ENCODE measurements around the gene AMZ2. TPM values are rescaled to one million over a fixed set of nuclear protein-coding genes. Genes with fewer than 3 reads are reported as not detected.

AMZ2 gene
- total RNA-seq, 4 donors from 2014 or later, result 32.7 to 45.6 (median 32.8) TPM; not detected in 1

DNA sequence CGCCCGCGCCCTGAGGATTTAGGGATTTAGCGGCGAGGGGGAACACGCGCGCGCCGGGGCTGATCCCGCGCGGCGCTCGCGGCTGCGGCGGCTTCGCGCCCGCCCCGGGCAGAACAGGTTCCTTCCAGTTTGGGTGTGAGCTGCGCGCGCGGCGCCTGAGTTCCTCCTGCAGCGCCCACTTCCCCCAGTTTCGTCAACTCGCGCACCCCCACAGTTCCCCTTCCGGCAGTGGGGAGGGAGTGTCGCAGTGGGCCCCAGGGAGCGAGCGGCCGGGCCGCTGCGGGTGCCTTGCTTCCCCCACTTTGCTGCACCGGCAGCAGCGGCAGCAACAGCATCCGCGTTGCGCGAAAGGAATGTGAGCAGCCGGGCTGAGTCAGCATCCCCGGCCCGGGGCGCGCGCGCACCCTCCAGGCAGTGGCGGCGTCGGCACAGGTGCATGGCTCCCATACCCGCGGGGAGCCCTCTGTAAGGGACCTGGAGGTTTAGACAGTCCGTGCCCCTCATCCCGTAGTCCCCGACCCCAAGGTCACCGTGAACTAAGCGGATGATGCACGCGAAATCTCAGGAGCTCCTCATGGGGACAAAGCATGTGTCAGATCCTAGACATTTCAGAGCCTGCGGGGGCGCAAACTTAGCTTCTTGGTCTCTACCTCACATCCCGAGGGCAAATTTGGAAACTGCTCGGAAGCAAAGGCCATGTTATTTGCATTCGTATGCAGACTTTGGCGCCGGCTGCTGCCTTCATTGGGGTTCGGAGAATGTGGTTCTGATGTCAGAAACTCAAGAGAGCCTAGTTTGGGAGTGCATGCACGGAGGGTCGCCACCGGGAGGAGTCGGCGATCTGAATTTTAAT is 44.2 kb downstream of the AMZ2 start:
- Histone ChIP-seq H3K4me1 (peaks cover 0 to 28% (median 23%) of the 10 kb centered on the region in 4 donors), H3K9me3 (no peaks in the 10 kb centered on the region), H3K4me3 (peak overlapping the region; percentile 29 to 57 (median 44)), H3K27ac (peak overlapping the region; percentile 71 to 81 (median 75)), H3K27me3 (peaks cover 80% of the 10 kb centered on the region), H3K36me3 (no peaks in the 10 kb centered on the region)
- WGBS, 2 donors (ENCODE audit: low coverage in 1 of 2), result 1% methylated on average over 36 of the region's 76 CpGs; no CpG with 5 or more reads in 1 of the 2 donors
- intact Hi-C loops (cut with DNase I; ENCODE audit: low total_unique reads), result no loop called here
- DNase-seq, result peak; percentile 84
- TF ChIP-seq EP300 (IDR thresholded peaks at IDR 0.05; ENCODE audit: low read depth), result no peak
- TF ChIP-seq POLR2A (IDR thresholded peaks at IDR 0.05), result peak; percentile 63
- TF ChIP-seq POLR2AphosphoS5 (IDR thresholded peaks at IDR 0.05), result peak in 2 of 3 donors; percentile 54 to 71
- TF ChIP-seq, protein P1, sequence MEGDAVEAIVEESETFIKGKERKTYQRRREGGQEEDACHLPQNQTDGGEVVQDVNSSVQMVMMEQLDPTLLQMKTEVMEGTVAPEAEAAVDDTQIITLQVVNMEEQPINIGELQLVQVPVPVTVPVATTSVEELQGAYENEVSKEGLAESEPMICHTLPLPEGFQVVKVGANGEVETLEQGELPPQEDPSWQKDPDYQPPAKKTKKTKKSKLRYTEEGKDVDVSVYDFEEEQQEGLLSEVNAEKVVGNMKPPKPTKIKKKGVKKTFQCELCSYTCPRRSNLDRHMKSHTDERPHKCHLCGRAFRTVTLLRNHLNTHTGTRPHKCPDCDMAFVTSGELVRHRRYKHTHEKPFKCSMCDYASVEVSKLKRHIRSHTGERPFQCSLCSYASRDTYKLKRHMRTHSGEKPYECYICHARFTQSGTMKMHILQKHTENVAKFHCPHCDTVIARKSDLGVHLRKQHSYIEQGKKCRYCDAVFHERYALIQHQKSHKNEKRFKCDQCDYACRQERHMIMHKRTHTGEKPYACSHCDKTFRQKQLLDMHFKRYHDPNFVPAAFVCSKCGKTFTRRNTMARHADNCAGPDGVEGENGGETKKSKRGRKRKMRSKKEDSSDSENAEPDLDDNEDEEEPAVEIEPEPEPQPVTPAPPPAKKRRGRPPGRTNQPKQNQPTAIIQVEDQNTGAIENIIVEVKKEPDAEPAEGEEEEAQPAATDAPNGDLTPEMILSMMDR (IDR thresholded peaks at IDR 0.05), result no peak
- in situ Hi-C loops (cut with MboI; ENCODE audit: low pct_ligation_motif_present in 1 of 4, low pct_unique_long_range_greater_than_20kb in 1 of 4, low sequenced_read_pairs in 3 of 4), result no loop called here

DNA sequence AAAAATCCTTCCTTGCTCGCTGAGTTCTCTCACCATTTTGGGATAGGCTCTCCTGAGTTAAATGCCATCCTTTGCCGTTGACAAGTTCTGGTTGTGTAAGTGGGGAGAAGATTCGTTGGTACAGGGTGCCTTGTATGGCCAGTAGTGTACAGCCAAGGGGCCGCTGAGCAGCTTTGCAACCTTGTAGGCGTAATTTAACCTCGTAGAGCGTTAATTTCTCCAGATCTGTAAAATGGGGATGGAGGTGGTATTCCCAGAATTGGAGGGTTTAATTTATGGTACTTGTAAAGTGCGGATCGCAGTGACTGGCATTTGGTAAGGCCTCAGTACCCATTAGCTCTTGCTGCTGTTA is 44.8 kb downstream of the AMZ2 start:
- Histone ChIP-seq H3K4me1 (peaks cover 0 to 28% (median 23%) of the 10 kb centered on the region in 4 donors), H3K27ac (peak overlapping the region in 3 of 4 donors; percentile 71 to 77 (median 73)), H3K27me3 (peaks cover 80% of the 10 kb centered on the region), H3K36me3 (no peaks in the 10 kb centered on the region), H3K9me3 (no peaks in the 10 kb centered on the region), H3K4me3 (peak overlapping the region in 1 of 4 donors; percentile 57)
- intact Hi-C loops (cut with DNase I; ENCODE audit: low total_unique reads), result no loop called here
- 35 to 60% methylated on average over 1 to 9 of the region's 9 CpGs for WGBS, 2 donors (ENCODE audit: low coverage in 1 of 2)
- TF ChIP-seq, protein P1 (IDR thresholded peaks at IDR 0.05), result no peak
- DNase-seq, result no peak
- in situ Hi-C loops (cut with MboI; ENCODE audit: low pct_ligation_motif_present in 1 of 4, low pct_unique_long_range_greater_than_20kb in 1 of 4, low sequenced_read_pairs in 3 of 4), result no loop called here

DNA sequence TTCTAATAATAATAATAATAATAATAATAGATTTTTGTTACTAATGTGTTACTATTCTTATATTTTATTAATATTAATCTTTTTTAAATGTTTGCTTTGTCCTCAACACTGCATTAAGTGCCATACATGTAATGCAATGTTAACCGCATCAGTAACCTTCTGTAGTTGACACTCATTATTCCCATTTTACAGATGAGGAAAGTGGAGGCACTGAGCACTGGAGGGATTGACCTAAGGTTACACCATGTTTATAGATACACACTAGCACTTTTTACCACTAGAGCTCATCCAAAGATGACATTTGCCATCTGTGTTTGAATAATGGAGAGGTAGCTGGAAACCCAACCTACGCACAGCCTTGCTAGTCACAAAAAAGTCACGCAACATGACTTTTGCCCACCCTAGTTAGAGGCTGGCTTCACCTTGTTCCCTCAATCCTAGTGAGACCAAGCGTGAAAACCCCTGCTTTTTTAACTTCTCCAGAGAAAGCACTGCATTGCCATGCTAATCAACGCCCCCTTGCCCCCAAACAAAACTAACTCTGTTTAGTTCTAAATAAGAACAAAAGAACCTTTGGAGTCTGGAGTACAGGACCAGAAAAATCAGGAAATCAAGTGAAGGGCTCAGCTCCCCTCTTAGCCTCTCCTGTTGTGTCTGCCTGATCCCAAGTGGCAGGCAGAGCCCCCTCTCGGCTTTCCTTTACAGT is 45.8 kb downstream of the AMZ2 start:
- Histone ChIP-seq H3K27me3 (peaks cover 79% of the 10 kb centered on the region), H3K36me3 (no peaks in the 10 kb centered on the region), H3K27ac (no peak overlapping the region), H3K4me1 (peaks cover 0 to 28% (median 23%) of the 10 kb centered on the region in 4 donors), H3K9me3 (no peaks in the 10 kb centered on the region), H3K4me3 (no peak overlapping the region)
- TF ChIP-seq EP300 (IDR thresholded peaks at IDR 0.05; ENCODE audit: low read depth) (no peak), POLR2A (IDR thresholded peaks at IDR 0.05) (no peak), POLR2AphosphoS5 (IDR thresholded peaks at IDR 0.05) (no peak)
- TF ChIP-seq, protein P1 (IDR thresholded peaks at IDR 0.05), result no peak
- intact Hi-C loops (cut with DNase I; ENCODE audit: low total_unique reads) (no loop called here), in situ Hi-C loops (cut with MboI; ENCODE audit: low pct_ligation_motif_present in 1 of 4, low pct_unique_long_range_greater_than_20kb in 1 of 4, low sequenced_read_pairs in 3 of 4) (no loop called here)
- 92 to 95% methylated on average over 2 to 6 of the region's 6 CpGs for WGBS, 2 donors (ENCODE audit: low coverage in 1 of 2)
- no peak for DNase-seq

DNA sequence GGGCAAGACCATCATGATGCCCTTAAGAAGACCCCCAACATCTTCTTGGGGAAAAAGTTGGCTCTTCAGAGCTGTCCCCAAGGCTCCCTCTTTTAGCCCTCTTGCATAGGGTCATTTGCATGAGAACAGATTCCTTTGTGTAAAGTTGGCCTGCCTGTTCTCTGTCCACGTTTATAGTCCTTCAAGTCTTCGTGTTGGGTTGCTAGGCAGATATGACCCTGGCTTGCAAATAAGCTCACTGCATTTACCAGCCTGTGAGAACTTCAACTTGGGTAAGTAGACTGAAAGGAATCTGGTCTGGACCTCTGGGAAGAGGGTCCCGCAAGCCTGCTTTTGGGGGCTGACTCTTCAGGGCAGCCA is 46.3 kb downstream of the AMZ2 start:
- no peak for TF ChIP-seq POLR2AphosphoS5 (IDR thresholded peaks at IDR 0.05)
- TF ChIP-seq EP300 (IDR thresholded peaks at IDR 0.05; ENCODE audit: low read depth), result no peak
- TF ChIP-seq, protein P1 (IDR thresholded peaks at IDR 0.05), result no peak
- TF ChIP-seq POLR2A (IDR thresholded peaks at IDR 0.05), result no peak
- no peak overlapping the region for H3K4me3 ChIP-seq
- H3K4me1 ChIP-seq, result peaks cover 0 to 28% (median 23%) of the 10 kb centered on the region in 4 donors
- no peaks in the 10 kb centered on the region for H3K9me3 ChIP-seq
- H3K27me3 ChIP-seq, result peaks cover 74% of the 10 kb centered on the region
- H3K36me3 ChIP-seq, result no peaks in the 10 kb centered on the region
- DNase-seq, result no peak
- WGBS, 2 donors (ENCODE audit: low coverage in 1 of 2), result 73% methylated on average over 3 of the region's 3 CpGs; no CpG with 5 or more reads in 1 of the 2 donors
- intact Hi-C loops (cut with DNase I; ENCODE audit: low total_unique reads), result no loop called here
- H3K27ac ChIP-seq, result no peak overlapping the region
- in situ Hi-C loops (cut with MboI; ENCODE audit: low pct_ligation_motif_present in 1 of 4, low pct_unique_long_range_greater_than_20kb in 1 of 4, low sequenced_read_pairs in 3 of 4), result no loop called here

All from transverse colon (tissue), 4 donors.